Adipose tissue (tissue), 3 donors: Measurements from ENCODE around the gene SLF2. TPM values are rescaled to one million over a fixed set of nuclear protein-coding genes. Genes with fewer than 3 reads are reported as not detected.

Experiments used
- H3K27ac ChIP-seq: one replicate; pipeline ENCODE4 v1.5.1; 2013; ENCODE audit warnings: low read depth, low read length
- WGBS, 3 donors: extraction: QIAGEN DNeasy Blood & Tissue Kit; methylation state at CpG; one replicate each; pipeline ENCODE4 v1.1.7; 2013; 5-methylcytosine and 5-hydroxymethylcytosine counted together
- polyA plus RNA-seq, 3 donors: library from polyadenylated mRNA; stranded (reverse); fragments of 200-250 nt; gene quantifications; one replicate each; pipeline ENCODE4 v1.2.3, GENCODE V29; 2013
- donor health status: healthy with polysubstance abuse.
- donor health status: Bipolar disorder and iron deficiency.
- donor health status: healthy.

The SLF2 gene, protein sequence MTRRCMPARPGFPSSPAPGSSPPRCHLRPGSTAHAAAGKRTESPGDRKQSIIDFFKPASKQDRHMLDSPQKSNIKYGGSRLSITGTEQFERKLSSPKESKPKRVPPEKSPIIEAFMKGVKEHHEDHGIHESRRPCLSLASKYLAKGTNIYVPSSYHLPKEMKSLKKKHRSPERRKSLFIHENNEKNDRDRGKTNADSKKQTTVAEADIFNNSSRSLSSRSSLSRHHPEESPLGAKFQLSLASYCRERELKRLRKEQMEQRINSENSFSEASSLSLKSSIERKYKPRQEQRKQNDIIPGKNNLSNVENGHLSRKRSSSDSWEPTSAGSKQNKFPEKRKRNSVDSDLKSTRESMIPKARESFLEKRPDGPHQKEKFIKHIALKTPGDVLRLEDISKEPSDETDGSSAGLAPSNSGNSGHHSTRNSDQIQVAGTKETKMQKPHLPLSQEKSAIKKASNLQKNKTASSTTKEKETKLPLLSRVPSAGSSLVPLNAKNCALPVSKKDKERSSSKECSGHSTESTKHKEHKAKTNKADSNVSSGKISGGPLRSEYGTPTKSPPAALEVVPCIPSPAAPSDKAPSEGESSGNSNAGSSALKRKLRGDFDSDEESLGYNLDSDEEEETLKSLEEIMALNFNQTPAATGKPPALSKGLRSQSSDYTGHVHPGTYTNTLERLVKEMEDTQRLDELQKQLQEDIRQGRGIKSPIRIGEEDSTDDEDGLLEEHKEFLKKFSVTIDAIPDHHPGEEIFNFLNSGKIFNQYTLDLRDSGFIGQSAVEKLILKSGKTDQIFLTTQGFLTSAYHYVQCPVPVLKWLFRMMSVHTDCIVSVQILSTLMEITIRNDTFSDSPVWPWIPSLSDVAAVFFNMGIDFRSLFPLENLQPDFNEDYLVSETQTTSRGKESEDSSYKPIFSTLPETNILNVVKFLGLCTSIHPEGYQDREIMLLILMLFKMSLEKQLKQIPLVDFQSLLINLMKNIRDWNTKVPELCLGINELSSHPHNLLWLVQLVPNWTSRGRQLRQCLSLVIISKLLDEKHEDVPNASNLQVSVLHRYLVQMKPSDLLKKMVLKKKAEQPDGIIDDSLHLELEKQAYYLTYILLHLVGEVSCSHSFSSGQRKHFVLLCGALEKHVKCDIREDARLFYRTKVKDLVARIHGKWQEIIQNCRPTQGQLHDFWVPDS
- 1 to 10 TPM; 4.8 to 8.7 (median 6.1) TPM for polyA plus RNA-seq

DNA sequence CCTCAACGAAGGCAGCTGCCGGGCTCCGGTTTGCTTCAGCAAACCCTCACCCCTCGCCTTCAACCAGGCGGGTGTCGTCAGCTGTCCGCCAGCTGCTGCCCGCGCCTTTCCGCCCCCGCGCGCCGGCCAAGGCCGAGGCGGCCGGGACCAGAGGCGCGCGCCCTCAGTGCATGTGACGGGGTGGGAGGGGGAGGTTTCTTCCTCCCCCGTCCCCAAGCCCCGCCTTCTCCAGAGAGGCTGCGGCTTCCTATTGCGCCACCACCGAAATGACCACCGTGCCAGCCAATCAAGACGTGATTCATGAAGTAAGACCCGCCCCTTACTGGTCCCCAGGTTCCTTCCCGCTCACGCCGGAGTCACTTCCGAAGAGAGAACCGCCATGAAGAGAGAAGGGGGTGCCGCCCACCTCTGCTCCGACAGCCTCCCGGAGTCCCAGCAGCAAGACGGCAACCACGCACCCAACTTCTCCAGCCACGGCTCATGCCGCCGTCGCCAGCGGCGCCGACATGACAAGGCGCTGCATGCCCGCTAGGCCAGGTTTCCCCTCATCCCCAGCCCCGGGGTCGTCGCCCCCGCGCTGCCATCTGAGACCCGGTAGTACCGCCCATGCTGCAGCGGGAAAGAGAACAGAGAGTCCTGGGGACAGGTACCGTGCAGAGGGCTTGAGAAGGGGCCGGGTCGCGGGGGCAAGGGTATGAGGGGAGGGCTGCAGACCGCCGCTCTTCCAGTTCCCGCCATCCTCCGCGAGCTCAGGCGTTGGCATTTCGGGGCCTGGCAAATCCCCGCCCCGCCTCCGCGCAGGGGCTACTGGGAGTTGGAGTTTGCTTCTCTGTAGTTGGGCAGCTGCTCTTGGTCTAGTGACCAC, at the start of gene SLF2:
Gene SLF2, plus strand, starts transcription at position 359 of the 865 bp plus-strand sequence. Its CDS starts 148 bp downstream, at position 507.
- 1% methylated on average over 69 to 71 of the region's 71 CpGs for WGBS, 3 donors
- peak within 1 kb of the TSS; percentile 95 for H3K27ac ChIP-seq

DNA sequence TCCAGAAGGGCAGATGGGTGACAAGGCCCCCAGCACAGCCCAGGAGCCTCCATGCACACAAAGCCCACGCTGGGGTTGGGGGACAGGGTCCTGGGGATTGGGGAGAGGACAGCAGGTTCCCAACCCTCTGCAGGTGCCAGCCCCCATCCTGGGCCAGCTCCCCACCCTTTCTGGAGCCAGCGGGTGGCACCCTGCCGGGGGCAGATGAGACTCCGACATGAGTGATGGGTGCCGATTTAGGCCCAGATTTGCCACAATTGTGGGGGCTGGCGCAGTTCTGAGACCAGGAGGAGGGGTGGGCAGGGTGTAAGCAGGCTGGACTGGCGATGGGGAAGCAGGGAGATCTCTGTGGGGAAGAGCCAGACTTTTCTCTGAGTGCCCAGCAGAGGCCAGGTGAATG, 49.3 kb upstream of the SLF2 start:
- H3K27ac ChIP-seq, result no peak overlapping the region
- 84 to 88% (median 86%) methylated on average over 7 of the region's 7 CpGs for WGBS, 3 donors

DNA sequence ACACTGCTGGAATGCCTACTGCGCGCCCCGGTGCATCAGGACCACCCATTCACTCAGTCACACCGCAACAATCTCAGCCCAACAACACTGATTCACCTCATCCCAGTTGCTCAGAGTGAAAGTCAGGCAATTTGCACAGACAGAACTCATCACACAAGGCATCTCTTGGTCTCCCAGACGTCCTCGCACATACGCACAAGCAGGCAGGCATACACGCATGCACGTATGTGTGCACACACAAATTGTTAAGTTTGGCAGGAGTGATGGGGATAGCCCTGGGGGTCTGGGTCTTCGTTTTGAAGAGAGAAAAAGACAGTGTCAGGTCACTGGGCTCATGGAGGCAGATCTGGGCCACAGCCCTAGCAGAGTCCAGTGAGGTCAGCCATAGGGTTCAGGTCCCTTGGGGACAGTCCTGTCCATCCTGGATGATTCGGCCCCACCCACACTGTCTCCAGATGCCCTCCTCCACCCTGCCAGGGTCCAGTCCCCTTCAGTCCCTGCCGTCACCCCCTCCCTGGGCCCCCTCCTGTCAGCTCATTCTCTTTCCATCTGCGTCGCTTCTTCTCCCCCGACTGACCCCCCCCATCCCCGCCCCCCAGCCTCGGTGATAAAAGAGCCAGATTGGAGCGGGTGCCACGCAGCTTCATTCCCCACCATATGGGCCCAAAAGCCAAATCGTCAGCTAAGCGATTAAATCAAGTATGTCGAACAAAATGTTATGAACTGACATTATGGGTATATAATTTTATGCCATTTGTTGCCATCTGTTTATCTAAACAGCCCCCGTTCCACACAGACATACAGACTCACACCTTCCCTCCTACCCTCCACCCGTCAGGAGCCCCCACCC, 48.5 kb upstream of the SLF2 start:
- WGBS, 3 donors, result 80 to 84% (median 82%) methylated on average over 24 of the region's 24 CpGs
- H3K27ac ChIP-seq, result no peak overlapping the region

DNA sequence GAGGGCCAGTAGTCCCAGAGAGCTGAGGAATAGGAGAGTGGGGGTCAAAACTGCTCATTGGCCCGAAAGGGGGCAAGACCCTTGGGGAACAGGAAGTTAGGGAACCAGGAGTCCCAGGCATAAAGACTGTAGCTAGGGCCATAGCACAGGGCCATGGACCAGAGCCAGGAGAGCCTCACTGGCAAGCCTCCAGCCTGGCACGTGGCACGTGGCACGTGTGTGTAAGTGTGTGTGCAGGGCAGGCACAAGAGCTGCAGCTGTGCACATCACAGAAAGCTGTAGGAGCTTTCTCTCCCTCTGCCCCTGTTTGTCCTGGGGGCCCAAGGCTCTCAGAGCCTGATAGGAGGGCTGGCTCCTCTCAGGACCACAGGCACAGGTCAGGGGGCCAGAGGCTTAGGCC, 47.8 kb upstream of the SLF2 start:
- 35 to 61% (median 43%) methylated on average over 4 of the region's 4 CpGs for WGBS, 3 donors
- no peak overlapping the region for H3K27ac ChIP-seq

DNA sequence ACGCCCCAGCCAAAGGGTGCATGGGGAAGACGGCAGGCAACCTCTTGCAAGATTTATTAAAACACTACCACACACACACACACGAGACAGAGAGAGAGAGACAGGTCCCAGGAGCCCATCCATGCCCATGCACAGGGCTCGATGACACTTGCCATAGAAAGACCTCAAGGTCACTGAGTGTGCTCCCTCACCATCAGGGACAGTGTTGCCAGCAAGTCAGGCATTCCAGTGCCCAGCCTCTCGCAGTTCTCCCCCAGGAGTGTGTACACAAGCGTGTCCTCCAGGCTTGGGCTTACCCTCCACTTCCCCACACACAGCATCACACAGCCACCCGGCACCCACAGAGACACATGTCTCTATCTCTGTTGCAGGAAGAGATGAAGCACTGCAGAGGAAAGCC, 46.8 kb upstream of the SLF2 start:
- 71 to 82% (median 72%) methylated on average over 7 of the region's 7 CpGs for WGBS, 3 donors
- H3K27ac ChIP-seq, result no peak overlapping the region

DNA sequence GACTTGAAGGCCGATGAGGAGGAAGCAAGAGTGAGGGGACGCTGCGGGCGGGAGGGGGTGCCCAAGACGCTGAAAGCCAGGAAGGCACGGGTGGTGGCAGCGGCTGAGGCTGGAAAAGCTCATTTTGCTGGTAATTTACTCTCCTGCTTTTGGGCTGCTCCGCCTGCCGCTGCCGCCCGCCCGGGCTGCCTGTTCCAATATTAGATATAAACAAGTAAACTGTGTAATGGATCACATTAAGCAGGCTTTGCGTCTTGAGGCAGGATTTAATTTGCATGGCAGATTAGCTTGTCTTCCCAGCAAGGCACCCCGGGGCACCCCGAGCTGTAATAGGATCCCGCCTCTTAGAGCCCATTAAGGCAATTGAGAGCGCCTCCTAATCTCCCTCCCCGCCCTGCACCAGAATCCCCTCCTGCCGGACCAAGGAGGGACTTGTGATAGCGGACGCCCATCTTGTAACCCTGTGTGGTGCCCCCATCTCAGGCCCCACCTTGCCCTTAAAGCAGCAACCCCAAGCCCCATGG, 46.1 kb upstream of the SLF2 start:
- no peak overlapping the region for H3K27ac ChIP-seq
- WGBS, 3 donors, result 15 to 39% (median 17%) methylated on average over 20 to 21 of the region's 21 CpGs

DNA sequence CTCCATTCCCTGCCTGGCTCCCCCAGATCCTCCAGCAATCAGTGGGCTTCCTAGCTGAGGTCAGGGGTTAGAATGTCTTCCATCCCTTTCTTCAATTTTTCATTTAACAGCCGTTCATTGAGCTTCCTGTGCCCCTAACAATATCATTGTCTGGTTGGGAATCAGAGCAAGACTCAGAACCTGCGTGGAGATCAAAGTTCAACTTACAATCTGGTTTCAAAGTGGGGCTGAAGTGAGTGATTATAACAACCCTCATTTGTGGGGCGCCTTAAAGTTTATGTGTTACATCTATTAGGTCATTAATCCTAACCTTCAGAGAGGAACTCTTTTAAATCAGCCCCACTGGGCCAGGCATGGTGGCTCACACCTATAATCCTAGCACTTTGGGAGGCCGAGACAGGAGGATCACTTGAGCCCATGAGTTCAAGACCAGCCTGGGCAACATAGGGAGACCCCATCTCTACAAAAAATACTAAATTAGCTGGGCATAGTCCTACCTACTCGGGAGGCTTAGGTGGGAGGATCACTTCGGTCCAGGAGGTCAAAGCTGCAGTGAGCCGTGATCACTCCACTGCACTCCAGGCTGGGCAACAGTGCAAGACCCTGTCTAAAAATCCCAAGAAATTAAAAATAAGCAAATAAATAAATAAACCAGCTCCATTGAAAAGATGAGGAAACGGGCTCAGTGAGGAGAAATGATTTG, 45.4 kb upstream of the SLF2 start:
- no peak overlapping the region for H3K27ac ChIP-seq
- WGBS, 3 donors, result 76 to 81% (median 79%) methylated on average over 8 of the region's 8 CpGs

DNA sequence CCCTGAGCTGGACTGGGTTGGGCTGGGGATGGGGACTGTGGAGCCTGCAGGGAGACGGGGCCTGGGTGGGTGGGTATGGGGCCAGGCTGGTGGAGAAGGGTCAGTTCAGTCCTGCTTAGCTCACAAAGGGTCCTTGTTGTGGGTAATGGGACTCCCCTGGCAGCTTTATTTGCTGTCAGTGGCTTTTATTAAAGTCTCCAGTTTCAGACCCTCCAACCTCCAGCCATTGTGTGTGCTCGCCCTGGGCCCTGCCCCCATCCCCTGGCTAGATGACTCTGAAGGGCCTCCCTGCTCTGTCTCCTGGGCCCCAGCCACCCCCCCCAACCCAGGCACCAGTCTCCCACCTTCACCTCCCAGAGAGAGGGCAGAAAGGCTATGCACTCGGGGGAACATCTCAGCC, 44.4 kb upstream of the SLF2 start:
- no peak overlapping the region for H3K27ac ChIP-seq
- 69 to 85% (median 71%) methylated on average over 3 of the region's 3 CpGs for WGBS, 3 donors

DNA sequence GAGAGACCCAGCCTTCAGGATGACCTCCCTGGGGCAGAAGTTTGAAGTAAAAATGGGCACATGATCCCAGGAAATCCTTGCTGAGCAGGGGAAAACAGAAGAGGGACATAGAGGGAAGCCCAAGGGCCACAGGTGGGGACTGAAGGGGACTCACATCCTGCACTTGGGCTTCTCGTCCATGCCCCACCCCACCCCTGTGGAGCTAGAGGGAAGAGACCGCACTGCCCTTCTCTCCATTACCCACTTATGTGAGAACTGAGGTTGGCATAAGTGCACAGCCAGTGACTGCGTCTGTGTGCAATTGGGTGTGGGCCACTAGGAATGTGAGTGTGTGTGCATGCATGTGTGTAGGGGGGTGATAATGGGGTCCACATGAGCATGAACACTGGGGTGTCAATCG, 43.4 kb upstream of the SLF2 start:
- no peak overlapping the region for H3K27ac ChIP-seq
- 80 to 86% (median 80%) methylated on average over 4 of the region's 4 CpGs for WGBS, 3 donors

DNA sequence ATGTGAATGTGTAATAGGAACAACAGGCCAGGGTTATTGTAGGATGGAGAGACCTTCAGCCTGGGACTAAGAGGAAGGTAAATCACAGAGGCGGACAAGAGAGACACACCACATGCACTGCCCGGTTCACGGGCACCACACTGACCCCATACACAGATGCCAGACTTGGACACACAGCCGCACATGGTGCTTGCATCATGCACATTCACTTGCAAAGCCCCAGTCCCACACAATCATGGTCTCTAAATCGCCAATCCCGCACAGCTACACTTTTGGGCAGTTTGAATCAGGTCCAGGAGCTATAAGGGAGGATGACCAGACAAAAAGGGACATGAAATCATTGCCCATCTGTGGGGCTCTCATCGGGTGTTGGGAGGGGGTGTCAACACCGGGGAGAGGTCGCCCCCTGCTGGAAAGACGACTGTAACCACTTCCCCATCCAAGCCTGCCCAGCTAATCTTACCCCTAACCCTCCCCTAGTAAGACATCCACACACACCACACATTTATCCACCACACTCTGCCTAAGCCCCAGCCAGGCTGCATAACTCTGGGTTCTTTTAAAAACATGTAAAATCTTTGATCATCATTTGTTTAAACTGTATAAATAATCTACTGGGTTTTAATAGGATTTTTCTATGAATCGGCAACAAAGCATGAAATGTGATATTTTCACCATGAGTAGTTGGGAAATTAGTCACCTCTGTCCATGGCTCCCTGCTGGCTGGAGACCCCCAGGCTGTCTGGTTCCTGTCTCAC, 40.5 kb upstream of the SLF2 start:
- 47 to 54% (median 53%) methylated on average over 11 of the region's 11 CpGs for WGBS, 3 donors
- H3K27ac ChIP-seq, result no peak overlapping the region

DNA sequence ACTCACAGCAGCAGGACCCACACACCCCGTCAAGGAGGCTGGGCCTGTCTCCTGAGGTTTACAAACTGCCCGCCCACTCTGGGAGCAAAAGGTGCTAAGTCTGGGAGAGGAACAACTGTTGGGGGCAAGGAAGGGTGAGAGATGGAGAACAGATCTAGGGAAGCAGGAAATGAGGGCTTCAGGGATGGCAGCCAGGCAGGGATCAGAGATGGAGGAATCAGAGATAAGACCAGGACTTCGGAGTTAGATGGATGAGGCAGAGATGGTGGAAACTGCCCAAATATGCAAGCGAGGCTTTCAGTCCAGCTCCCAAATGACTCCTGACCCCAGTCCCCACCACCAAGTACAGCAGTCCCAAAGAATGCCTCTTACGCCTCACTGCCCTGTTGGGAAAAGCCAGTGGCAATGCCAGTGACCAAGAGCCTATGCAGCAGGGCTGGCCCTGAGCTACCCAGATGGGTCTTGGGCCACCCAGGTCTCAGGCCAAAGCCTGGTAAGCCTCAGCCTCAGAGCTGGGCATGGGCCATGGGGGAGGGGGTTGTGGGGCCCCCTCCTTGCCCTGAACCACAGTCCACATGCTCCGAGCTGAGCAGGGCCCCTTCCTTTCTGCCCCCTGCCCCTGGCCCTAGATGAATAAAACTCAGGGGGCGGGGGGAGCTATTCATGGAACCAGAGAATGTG, 39.5 kb upstream of the SLF2 start:
- 60 to 78% (median 75%) methylated on average over 7 of the region's 7 CpGs for WGBS, 3 donors
- H3K27ac ChIP-seq, result no peak overlapping the region

DNA sequence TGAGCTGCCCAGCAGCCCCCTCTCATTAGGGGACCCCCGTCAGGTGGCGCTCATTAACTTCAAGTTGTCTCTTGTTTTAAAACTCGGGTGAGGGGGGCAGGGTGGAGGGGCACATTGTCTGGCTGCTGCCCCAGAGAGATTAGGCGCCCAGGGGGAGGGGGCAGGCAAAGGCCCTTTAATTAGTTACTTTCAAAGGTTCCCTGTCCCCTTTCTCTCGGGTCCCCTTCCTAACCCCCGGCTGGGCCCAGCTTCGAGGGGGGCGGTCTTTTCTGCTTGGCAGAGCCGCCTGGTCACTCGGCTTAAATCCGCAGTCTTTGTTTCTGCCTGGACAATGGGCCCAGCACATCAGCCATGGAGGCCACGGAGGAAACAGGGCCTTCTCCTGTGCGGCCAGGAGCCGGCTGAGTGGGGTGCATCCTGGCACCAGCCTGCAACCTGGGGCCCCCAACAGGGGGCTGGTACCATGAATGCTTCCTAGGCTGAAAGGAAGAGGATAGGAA, 38.9 kb upstream of the SLF2 start:
- H3K27ac ChIP-seq, result no peak overlapping the region
- WGBS, 3 donors, result 64 to 79% (median 71%) methylated on average over 14 of the region's 14 CpGs

DNA sequence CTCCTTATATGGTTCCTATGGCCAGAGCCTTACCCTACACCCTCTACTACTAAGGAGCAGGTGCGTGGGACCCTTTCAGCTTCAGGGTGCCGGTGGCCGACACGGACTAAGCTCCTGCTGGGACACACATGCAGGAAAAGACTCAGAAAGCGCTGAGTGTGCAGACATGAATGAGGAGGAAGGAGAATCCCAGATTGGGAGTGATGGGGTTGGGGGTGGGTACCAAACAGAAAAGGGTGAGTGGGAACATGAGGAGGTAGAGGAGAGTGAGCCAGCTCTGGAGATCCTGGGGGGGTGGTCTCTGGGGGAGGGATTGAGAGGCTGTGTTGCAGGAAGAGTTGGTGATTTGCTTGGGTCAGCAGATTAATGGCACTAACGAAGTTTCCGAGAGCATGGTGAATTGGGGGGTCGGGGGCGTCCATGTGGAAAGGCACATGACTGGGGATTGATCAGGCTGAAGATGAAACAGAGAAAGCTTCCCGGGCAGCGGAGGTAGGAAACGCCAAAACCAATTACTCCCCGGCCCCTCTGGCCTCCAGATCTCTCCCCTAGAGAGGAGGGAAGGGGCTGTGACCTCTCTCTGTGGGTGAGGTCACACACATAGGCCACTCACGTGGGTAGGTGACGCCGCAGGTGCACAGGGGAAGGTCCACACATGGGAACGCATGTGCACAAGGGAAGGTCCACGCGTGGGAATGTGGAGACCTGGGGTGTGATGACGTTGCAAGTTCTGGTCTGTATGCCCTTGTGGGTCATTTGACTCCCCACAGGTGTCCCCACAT, 37.9 kb upstream of the SLF2 start:
- H3K27ac ChIP-seq, result no peak overlapping the region
- whole genome bisulfite sequencing, 3 donors, result 71 to 83% (median 73%) methylated on average over 20 of the region's 20 CpGs

DNA sequence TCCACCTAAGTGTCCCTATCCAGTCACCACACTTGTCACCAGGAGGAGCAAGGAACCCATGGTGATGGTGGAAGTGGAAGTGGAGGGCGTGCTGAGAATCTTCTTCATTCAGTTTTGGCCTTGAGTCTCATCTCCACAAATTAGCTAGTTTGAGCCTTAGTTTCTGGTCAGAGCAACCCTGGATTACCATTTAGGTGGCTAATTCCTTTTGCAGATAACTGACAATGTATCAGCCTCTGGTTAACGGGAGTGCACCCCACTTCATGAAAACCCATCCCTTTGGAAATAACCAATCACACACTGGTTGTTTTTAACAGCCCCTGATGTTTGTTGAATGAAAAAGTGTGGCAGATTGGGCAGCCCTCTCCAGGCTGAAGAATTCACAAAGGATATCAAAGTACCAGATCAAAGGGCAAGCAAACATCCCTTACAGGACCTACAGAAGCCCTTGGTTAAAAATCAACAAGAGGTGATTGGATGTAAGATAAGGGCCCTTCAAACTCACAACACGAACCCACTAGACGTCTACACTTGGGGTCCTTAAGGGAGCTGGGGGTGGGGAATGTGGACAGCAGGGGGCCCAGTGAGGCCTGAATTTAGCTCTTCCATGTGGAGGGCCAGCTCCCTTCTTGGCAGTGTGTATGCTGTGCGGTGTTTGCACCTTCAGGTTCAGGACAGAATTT, 37.1 kb upstream of the SLF2 start:
- H3K27ac ChIP-seq, result no peak overlapping the region
- WGBS, 3 donors, result 54 to 61% (median 58%) methylated on average over 5 of the region's 5 CpGs
